Measurements from ENCODE around the gene POSTN. TPM values are rescaled to one million over a fixed set of nuclear protein-coding genes. Genes with fewer than 3 reads are reported as not detected.

The POSTN gene
- total and polyA plus RNA-seq, 8 donors = 15.9 to 913 (median 105) TPM

DNA sequence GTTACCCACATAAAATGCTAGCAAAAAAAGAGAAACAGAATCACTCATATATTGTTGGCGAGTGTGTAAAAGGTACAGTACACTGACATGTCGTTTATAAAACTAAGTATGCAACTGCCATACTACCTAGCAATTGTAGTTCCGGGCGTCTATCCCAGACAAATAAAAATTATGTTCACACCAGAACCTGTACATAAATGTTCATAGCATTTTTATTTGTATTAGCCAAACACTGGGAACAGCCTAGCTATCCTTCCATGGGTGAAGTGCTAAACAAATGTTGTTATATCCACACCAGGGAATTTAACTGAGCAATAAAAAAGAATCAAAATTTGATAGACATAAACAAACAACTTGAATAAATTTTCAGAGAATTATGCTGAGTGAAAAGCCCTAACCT lies 28.9 kb upstream of the POSTN start:
- Histone ChIP-seq H3K4me3 (no peak overlapping the region), H3K27ac (no peak overlapping the region), H3K4me1 (peaks cover 0 to 13% (median 4%) of the 10 kb centered on the region in 4 donors), H3K9me3 (no peaks in the 10 kb centered on the region), H3K27me3 (no peaks in the 10 kb centered on the region), H3K36me3 (no peaks in the 10 kb centered on the region)
- TF ChIP-seq EP300 (IDR thresholded peaks at IDR 0.05) (no peak), POLR2A (IDR thresholded peaks at IDR 0.05) (no peak), POLR2AphosphoS5 (IDR thresholded peaks at IDR 0.05) (no peak)
- TF ChIP-seq, protein P1, sequence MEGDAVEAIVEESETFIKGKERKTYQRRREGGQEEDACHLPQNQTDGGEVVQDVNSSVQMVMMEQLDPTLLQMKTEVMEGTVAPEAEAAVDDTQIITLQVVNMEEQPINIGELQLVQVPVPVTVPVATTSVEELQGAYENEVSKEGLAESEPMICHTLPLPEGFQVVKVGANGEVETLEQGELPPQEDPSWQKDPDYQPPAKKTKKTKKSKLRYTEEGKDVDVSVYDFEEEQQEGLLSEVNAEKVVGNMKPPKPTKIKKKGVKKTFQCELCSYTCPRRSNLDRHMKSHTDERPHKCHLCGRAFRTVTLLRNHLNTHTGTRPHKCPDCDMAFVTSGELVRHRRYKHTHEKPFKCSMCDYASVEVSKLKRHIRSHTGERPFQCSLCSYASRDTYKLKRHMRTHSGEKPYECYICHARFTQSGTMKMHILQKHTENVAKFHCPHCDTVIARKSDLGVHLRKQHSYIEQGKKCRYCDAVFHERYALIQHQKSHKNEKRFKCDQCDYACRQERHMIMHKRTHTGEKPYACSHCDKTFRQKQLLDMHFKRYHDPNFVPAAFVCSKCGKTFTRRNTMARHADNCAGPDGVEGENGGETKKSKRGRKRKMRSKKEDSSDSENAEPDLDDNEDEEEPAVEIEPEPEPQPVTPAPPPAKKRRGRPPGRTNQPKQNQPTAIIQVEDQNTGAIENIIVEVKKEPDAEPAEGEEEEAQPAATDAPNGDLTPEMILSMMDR (IDR thresholded peaks at IDR 0.05) = no peak
- DNase-seq = no peak
- intact Hi-C loops (cut with DNase I; ENCODE audit: low total_unique reads) = no loop called here
- 26 to 49% (median 38%) methylated on average over 4 of the region's 4 CpGs for WGBS, 5 donors

DNA sequence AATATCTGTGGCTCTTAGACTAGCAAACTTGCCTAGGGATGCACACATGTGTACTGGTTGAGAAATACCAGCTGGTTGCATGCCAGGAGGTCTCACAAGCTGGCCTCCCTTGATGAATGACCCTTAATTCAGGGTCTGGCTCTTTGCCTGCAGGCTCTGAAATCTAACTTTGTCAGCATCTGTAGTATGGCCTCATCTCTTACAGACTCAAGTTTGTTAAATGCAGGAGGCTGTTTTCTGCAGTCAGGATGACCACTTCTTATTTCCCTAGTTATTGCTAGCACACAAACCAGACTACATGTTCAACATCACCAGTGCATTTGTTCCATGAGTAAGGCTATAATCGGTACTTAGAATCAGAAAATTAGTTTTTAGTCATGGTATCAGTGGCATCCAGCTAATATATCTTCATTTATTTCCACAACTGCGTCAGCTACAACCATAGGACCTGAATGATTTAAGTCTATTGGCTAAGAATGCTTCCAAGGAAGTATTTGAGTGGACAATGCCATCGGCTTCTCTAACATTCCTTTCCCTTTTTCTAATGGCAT lies 23.3 kb upstream of the POSTN start:
- peaks cover 0 to 29% (median 8%) of the 10 kb centered on the region in 4 donors for H3K4me1 ChIP-seq
- H3K4me3 ChIP-seq = no peak overlapping the region
- H3K27ac ChIP-seq = no peak overlapping the region
- WGBS, 5 donors = 67 to 79% (median 68%) methylated on average over 3 of the region's 3 CpGs
- H3K9me3 ChIP-seq = no peaks in the 10 kb centered on the region
- H3K27me3 ChIP-seq = no peaks in the 10 kb centered on the region
- DNase-seq = peak in 1 of 2 donors; percentile 73
- no peaks in the 10 kb centered on the region for H3K36me3 ChIP-seq
- intact Hi-C loops (cut with DNase I; ENCODE audit: low total_unique reads) = no loop called here
- TF ChIP-seq, protein P1 (IDR thresholded peaks at IDR 0.05) = no peak
- TF ChIP-seq EP300 (IDR thresholded peaks at IDR 0.05) (no peak), POLR2A (IDR thresholded peaks at IDR 0.05) (no peak), POLR2AphosphoS5 (IDR thresholded peaks at IDR 0.05) (no peak)

DNA sequence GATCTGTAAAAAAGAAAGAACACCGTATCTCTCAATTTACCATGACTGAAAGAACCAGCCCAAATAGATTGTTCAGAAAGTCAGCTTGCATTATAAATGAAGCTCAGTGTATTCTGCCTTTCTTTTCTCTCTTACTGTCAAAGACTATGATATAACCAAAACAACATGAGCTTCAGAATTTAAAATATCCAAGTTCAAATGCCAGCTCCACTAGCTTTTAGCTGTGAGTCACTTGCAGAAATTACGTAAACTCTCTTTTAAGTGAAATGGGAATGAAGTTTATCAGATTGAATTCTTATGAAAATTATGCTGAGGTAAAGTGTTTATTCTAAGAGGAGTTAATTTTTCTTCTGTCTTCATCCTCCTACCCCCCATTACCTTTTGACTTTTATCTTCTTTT lies 20.0 kb upstream of the POSTN start:
- 53 to 81% (median 71%) methylated on average over 2 of the region's 2 CpGs for WGBS, 5 donors
- H3K4me1 ChIP-seq = peaks cover 0 to 20% (median 5%) of the 10 kb centered on the region in 4 donors
- H3K36me3 ChIP-seq = no peaks in the 10 kb centered on the region
- intact Hi-C loops (cut with DNase I; ENCODE audit: low total_unique reads) = no loop called here
- no peak for DNase-seq
- no peak overlapping the region for H3K27ac ChIP-seq
- TF ChIP-seq POLR2AphosphoS5 (IDR thresholded peaks at IDR 0.05) (no peak), EP300 (IDR thresholded peaks at IDR 0.05) (no peak), POLR2A (IDR thresholded peaks at IDR 0.05) (no peak)
- H3K9me3 ChIP-seq = no peaks in the 10 kb centered on the region
- no peaks in the 10 kb centered on the region for H3K27me3 ChIP-seq
- no peak overlapping the region for H3K4me3 ChIP-seq

DNA sequence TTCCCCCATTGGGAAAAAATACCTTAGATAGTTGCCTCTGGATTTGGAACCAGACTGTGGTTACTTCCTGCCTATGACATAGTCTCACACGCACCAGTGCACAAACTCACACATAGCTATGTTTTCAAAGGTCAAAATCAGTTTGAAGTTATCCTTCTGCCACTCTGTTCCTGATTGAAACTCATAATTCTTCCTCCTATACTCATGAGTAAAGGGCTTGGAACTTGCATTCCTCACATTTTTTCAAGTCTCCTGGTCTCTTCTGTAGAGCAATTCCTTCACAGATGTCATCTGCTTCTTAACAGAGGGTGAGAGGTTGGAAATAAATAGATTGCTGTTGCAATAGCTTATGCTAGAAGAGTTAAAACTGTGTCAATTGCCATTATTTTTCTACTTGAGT lies 18.6 kb upstream of the POSTN start:
- H3K27me3 ChIP-seq = no peaks in the 10 kb centered on the region
- H3K4me3 ChIP-seq = no peak overlapping the region
- WGBS, 5 donors = 61 to 74% (median 65%) methylated on average over 1 of the region's 1 CpG
- H3K36me3 ChIP-seq = no peaks in the 10 kb centered on the region
- H3K9me3 ChIP-seq = no peaks in the 10 kb centered on the region
- peaks cover 0 to 18% (median 5%) of the 10 kb centered on the region in 4 donors for H3K4me1 ChIP-seq
- intact Hi-C loops (cut with DNase I; ENCODE audit: low total_unique reads) = no loop called here
- TF ChIP-seq EP300 (IDR thresholded peaks at IDR 0.05) (no peak), POLR2AphosphoS5 (IDR thresholded peaks at IDR 0.05) (no peak), POLR2A (IDR thresholded peaks at IDR 0.05) (no peak)
- TF ChIP-seq, protein P1 (IDR thresholded peaks at IDR 0.05) = no peak
- no peak overlapping the region for H3K27ac ChIP-seq
- DNase-seq = no peak

DNA sequence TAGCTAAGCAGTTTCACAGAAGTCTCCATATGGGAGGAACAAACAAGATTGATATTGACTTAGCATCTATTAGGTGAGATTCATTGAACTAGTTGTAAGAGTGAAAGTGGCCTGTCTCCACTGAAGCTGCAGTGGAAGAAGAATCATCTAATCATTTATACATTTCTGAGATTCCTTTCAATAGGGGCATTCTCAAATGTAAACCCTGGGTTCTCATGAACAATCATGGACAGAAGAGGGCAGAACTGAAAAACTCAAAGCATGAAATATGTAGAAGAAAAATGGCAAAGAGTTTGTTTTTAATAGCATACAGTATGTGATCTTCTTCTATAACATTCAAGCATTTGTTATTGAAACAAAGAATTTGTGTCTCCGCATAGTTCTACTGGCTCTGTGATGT lies 17.6 kb upstream of the POSTN start:
- intact Hi-C loops (cut with DNase I; ENCODE audit: low total_unique reads) = no loop called here

More for the DNA sequence above, 17.6 kb upstream of the POSTN start:
- TF ChIP-seq POLR2A (IDR thresholded peaks at IDR 0.05) = no peak
- TF ChIP-seq, protein P1 (IDR thresholded peaks at IDR 0.05) = no peak
- TF ChIP-seq EP300 (IDR thresholded peaks at IDR 0.05) = no peak
- no peak for TF ChIP-seq POLR2AphosphoS5 (IDR thresholded peaks at IDR 0.05)
- Histone ChIP-seq H3K4me1 (peaks cover 0 to 11% (median 5%) of the 10 kb centered on the region in 4 donors), H3K27ac (no peak overlapping the region), H3K9me3 (no peaks in the 10 kb centered on the region), H3K27me3 (no peaks in the 10 kb centered on the region), H3K36me3 (no peaks in the 10 kb centered on the region), H3K4me3 (no peak overlapping the region)
- no peak for DNase-seq
- WGBS, 5 donors = 92 to 98% (median 95%) methylated on average over 1 of the region's 1 CpG
